Stomach (tissue), 9 donors: ENCODE results near the gene KRTAP5-7. TPM values are rescaled to one million over a fixed set of nuclear protein-coding genes. Genes with fewer than 3 reads are reported as not detected.
A peak's percentile ranks its signal among the peaks of the same experiment; 100 is the strongest.

Source experiments
- DNase-seq, 2 donors: peaks; one replicate each; pipeline versions ENCODE4 v3.0.0 to v3.0.0-alpha.2; 2013 to 2019
- H3K27ac ChIP-seq, 5 donors: fragments of 200-600 bp in 4 of 5; sonication (generic) in 4 of 5; one replicate each; pipeline ENCODE4 v1.5.1; 2013 to 2019; ENCODE audit warnings: mild to moderate bottlenecking in 1 of 5, moderate library complexity in 1 of 5
- H3K27me3 ChIP-seq, 3 donors: fragments of 200-600 bp; sonication (generic); one replicate each; pipeline ENCODE4 v1.5.1; 2017 to 2019; ENCODE audit warnings: mixed run types in 1 of 3
- H3K36me3 ChIP-seq, 4 donors: fragments of 200-600 bp; sonication (generic); 1 replicate in 3 of 4; 2 replicates in 1 of 4; pipeline ENCODE4 v1.5.1; 2016 to 2019
- H3K4me1 ChIP-seq, 4 donors: fragments of 200-600 bp; sonication (generic); one replicate each; pipeline ENCODE4 v1.5.1; 2016 to 2019
- H3K4me3 ChIP-seq, 4 donors: fragments of 200-600 bp; sonication (generic) in 3 of 4; one replicate each; pipeline ENCODE4 v1.5.1; 2016 to 2019; ENCODE audit warnings: mild to moderate bottlenecking in 1 of 4
- H3K9me3 ChIP-seq, 4 donors: fragments of 200-600 bp; sonication (generic); one replicate each; pipeline ENCODE4 v1.5.1; 2016 to 2019
- EP300 ChIP-seq: sonication (generic); formaldehyde crosslinking; IDR thresholded peaks from one replicate; pipeline ENCODE4 v1.6.1; 2017; ENCODE audit warnings: antibody characterized with exemption
- POLR2A ChIP-seq, 4 donors: fragments of 450-650 bp; IDR thresholded peaks; one replicate each; pipeline ENCODE4 v1.6.1; 2016; ENCODE audit warnings: antibody characterized with exemption in 4 of 4, control low read depth in 2 of 4, mild to moderate bottlenecking in 1 of 4, moderate library complexity in 1 of 4
- POLR2AphosphoS5 ChIP-seq, 3 donors: sonication (generic); formaldehyde crosslinking; IDR thresholded peaks; one replicate each; pipeline ENCODE4 v1.6.1; 2016; ENCODE audit warnings: antibody characterized with exemption in 3 of 3
- WGBS, 5 donors: extraction: QIAGEN DNeasy Blood & Tissue Kit in 3 of 5; methylation state at CpG; one replicate each; pipeline versions ENCODE4 v1.1.5 to v1.1.7; 2013 to 2018; 5-methylcytosine and 5-hydroxymethylcytosine counted together
- intact Hi-C: fragments of 100-400 bp; cut with DNase I; formaldehyde crosslinking; loops from one replicate; pipeline ENCODE4 v1.15.1; 2023; ENCODE audit warnings: low total_unique reads
- polyA plus RNA-seq, 3 donors: library from polyadenylated mRNA; stranded (reverse); fragments of 200-250 nt; gene quantifications; one replicate each; pipeline ENCODE4 v1.2.3, GENCODE V29; 2013
- total RNA-seq, 5 donors: library from RNA; depleted of rRNA; stranded (reverse); fragments of >200 nt; gene quantifications; one replicate each; pipeline versions ENCODE4 v1.1.0 to v1.2.3, GENCODE V29; 2014 to 2016
- TF ChIP-seq, protein P1 (sequence below), 7 experiments: fragments of 450-650 bp in 4 of 7; fragments of 200-600 bp in 3 of 7; sonication (generic) in 3 of 7; IDR thresholded peaks; one replicate each; pipeline ENCODE4 v1.5.1; 2016 to 2019; ENCODE audit warnings: antibody characterized with exemption in 7 of 7, control low read depth in 2 of 7, mild to moderate bottlenecking in 1 of 7
- donor health status: healthy with polysubstance abuse.
- donor health status: Bipolar disorder and iron deficiency.
- donor health status: healthy.

Gene KRTAP5-7
- total and polyA plus RNA-seq, 8 donors: 0.10 to 4.8 TPM; not detected in 6

DNA sequence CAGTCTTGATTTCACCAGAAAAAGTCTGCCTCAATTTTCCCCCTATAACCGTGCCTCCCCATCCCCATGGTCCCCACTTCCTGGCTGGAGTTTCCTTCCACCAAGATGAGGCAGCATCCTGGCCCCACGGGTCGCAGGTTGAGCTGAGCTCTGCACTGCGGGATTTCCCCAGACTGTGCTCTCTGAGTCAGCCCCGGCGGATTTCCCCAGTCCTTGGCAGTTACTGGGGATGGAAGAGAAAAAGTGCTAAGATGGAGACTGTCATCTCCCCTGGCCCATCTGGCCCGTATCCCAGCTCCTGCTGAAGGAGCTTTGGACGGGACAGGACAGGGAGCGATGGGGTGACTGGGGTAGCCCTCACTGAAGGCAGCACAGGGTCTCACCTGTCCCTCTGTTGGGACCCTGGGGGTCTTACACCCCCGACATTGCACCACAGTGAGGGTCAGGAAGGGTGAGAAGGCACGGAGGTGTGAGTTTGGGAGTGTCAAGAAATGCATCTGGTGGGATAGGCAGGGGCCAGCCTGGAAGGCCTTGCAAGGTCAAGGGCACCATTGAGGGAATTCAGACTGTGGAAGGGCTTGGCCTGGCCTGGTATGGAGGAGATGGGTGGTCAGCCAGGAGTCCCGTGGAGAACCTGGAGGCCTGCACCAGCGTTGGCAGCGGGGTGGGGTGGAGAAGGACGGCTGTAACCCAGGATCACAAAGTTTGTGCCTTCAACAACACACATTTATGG, 37.6 kb upstream of the KRTAP5-7 start:
- peak; percentile 21 to 29 for DNase-seq
- no peak overlapping the region for H3K4me3 ChIP-seq
- 70 to 83% (median 77%) methylated on average over 15 of the region's 15 CpGs for WGBS, 5 donors
- H3K27me3 ChIP-seq: no peaks in the 10 kb centered on the region
- H3K4me1 ChIP-seq: no peaks in the 10 kb centered on the region
- no peak overlapping the region for H3K27ac ChIP-seq
- H3K36me3 ChIP-seq: peaks cover 44 to 98% (median 95%) of the 10 kb centered on the region in 4 donors
- H3K9me3 ChIP-seq: no peaks in the 10 kb centered on the region
- intact Hi-C loops: no loop called here
- no peak for TF ChIP-seq POLR2AphosphoS5 (IDR thresholded peaks at IDR 0.05)
- no peak for TF ChIP-seq POLR2A (IDR thresholded peaks at IDR 0.05)
- TF ChIP-seq, protein P1, sequence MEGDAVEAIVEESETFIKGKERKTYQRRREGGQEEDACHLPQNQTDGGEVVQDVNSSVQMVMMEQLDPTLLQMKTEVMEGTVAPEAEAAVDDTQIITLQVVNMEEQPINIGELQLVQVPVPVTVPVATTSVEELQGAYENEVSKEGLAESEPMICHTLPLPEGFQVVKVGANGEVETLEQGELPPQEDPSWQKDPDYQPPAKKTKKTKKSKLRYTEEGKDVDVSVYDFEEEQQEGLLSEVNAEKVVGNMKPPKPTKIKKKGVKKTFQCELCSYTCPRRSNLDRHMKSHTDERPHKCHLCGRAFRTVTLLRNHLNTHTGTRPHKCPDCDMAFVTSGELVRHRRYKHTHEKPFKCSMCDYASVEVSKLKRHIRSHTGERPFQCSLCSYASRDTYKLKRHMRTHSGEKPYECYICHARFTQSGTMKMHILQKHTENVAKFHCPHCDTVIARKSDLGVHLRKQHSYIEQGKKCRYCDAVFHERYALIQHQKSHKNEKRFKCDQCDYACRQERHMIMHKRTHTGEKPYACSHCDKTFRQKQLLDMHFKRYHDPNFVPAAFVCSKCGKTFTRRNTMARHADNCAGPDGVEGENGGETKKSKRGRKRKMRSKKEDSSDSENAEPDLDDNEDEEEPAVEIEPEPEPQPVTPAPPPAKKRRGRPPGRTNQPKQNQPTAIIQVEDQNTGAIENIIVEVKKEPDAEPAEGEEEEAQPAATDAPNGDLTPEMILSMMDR (IDR thresholded peaks at IDR 0.05): no peak
- TF ChIP-seq EP300: no peak

DNA sequence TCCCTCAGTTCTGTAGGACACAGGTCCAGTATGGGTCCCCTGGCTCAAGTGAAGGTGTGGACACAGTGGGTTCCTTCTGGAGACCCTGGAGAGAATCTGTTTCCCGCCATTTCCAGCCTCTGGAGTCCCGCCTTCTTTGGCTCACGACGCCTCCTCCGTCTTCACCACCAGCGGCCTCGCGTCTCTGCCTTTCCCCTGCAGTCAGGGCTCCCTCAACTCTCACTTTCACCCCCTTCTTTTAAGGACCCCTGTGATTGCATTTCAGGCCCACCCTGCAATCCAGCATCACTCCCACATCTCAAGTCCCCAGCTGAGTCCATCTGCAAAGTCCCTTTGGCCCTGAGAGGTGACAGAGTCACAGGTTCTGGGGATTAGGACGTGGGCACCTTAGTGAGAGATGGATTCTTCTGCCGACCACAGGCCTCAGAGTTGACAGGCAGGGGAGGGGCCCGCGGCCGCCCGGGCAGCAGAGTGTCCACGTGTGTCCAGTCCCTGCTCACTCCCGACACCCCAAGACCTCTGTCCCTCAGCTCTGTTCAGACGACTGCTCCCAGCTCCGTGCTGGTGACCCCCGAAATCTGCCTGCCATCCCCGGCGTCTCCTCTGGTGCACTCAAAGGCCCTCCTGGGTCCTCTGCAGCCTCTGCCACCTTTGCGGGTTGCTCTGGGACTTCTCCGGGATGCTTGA, 36.9 kb upstream of the KRTAP5-7 start:
- intact Hi-C loops: no loop called here
- Histone ChIP-seq H3K36me3 (peaks cover 37 to 98% (median 95%) of the 10 kb centered on the region in 4 donors), H3K4me3 (no peak overlapping the region), H3K4me1 (no peaks in the 10 kb centered on the region), H3K27me3 (no peaks in the 10 kb centered on the region), H3K27ac (no peak overlapping the region), H3K9me3 (no peaks in the 10 kb centered on the region)
- WGBS, 5 donors: 90 to 97% (median 94%) methylated on average over 23 of the region's 23 CpGs
- DNase-seq: peak in 1 of 2 donors; percentile 23
- no peak for TF ChIP-seq EP300

DNA sequence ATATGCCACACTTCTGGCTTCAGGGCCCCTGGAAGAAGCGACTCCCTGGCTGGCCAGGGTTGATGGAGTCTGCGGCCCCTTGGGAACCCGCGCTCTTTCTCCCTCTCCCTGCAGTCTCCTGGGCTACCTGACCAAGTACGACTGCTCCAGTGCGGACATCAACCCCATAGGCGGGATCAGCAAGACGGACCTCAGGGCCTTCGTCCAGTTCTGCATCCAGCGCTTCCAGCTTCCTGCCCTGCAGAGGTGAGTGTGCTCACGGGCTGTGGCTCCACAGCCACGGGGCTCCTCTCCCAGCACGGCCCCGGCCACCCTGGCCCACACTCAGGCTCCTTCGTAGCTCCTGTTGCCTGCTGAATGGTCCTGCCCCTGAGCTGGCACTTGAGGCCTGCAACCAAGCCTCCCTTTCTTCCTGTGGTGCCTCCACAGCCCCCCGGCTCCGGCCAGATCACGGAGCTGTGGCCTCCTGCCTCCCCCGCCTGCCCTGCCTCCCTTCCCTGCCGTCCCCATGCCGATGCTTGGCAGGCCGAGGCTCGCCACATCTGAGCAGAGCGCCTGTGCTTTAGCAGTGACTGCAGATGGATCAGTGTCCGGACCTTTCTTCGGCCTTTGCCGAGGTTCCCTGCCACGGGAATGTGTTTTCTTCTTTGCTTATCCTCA, 36.2 kb upstream of the KRTAP5-7 start:
- intact Hi-C loops: no loop called here
- Histone ChIP-seq H3K4me3 (no peak overlapping the region), H3K36me3 (peaks cover 37 to 98% (median 95%) of the 10 kb centered on the region in 4 donors), H3K9me3 (no peaks in the 10 kb centered on the region), H3K4me1 (no peaks in the 10 kb centered on the region), H3K27me3 (no peaks in the 10 kb centered on the region), H3K27ac (no peak overlapping the region)
- TF ChIP-seq POLR2A (IDR thresholded peaks at IDR 0.05) (no peak), POLR2AphosphoS5 (IDR thresholded peaks at IDR 0.05) (no peak), EP300 (no peak)
- TF ChIP-seq, protein P1 (IDR thresholded peaks at IDR 0.05): no peak
- WGBS, 5 donors: 94 to 97% (median 97%) methylated on average over 25 to 28 of the region's 28 CpGs
- peak in 1 of 2 donors; percentile 9 for DNase-seq

DNA sequence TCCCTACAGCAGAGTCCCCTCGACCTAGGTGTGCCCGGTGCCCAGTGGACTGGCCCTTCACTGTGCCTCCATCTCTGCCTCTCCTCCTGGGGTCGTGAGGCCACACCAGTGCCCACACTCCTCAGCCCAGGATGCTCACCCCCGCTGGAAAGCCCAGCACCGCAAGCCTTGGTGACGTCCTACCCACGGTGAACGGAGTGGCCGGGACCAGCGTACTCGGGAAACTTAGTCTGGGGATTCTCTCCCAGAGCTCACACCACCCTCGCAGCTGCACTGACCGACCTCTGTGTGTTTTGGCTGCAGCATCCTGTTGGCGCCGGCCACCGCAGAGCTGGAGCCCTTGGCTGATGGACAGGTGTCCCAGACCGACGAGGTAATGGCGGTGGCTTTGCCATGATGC, 35.5 kb upstream of the KRTAP5-7 start:
- TF ChIP-seq, protein P1 (IDR thresholded peaks at IDR 0.05): no peak
- no peak for TF ChIP-seq POLR2A (IDR thresholded peaks at IDR 0.05)
- no peak for TF ChIP-seq EP300
- no peak for TF ChIP-seq POLR2AphosphoS5 (IDR thresholded peaks at IDR 0.05)
- Histone ChIP-seq H3K27me3 (no peaks in the 10 kb centered on the region), H3K27ac (no peak overlapping the region), H3K36me3 (peaks cover 38 to 98% (median 95%) of the 10 kb centered on the region in 4 donors), H3K9me3 (no peaks in the 10 kb centered on the region), H3K4me3 (no peak overlapping the region), H3K4me1 (no peaks in the 10 kb centered on the region)
- intact Hi-C loops: no loop called here
- 91 to 94% (median 93%) methylated on average over 8 to 19 of the region's 19 CpGs for WGBS, 5 donors
- DNase-seq: peak in 1 of 2 donors; percentile 24
